ENCODE measurements around the gene STXBP5. TPM values are rescaled to one million over a fixed set of nuclear protein-coding genes. Genes with fewer than 3 reads are reported as not detected.

STXBP5 gene
- total RNA-seq, 1 experiment from 2014 or later, result 11.6 TPM

- Mint-ChIP-seq H3K27me3 (ENCODE audit: low read depth) (no peaks in the 10 kb centered on the region), H3K36me3 (ENCODE audit: insufficient read depth in 1 of 3, low read depth in 3 of 3) (no peaks in the 10 kb centered on the region), H3K4me1 (peaks cover 9 to 10% of the 10 kb centered on the region in 2 experiments; a peak in 3 of 4 replicates), H3K9me3 (no peaks in the 10 kb centered on the region), H3K4me3 (no peak overlapping the region), H3K27ac (no peak overlapping the region)
- no peaks in the 10 kb centered on the region for H3K79me2 ChIP-seq (ENCODE audit: insufficient read depth, low read length)
- H3K4me2 ChIP-seq (ENCODE audit: insufficient read depth, insufficient read length, low read length), result no peak overlapping the region
- H4K91ac ChIP-seq (ENCODE audit: insufficient read length, low read depth, low read length), result no peak overlapping the region
- H3K56ac ChIP-seq (ENCODE audit: insufficient read length, low read depth, low read length), result no peak overlapping the region
- no peaks in the 10 kb centered on the region for H3K23me2 ChIP-seq (ENCODE audit: insufficient read length, low read depth, low read length, poor library complexity, severe bottlenecking)
- H2BK5ac ChIP-seq (ENCODE audit: insufficient read length, low read length), result no peak overlapping the region
- H3K4me1 ChIP-seq (ENCODE audit: insufficient read depth, low read length), result no peaks in the 10 kb centered on the region; the same call in 1 of the 2 replicates
- no peak overlapping the region for H3K18ac ChIP-seq (ENCODE audit: insufficient read length, low read depth, low read length)
- H4K5ac ChIP-seq (ENCODE audit: insufficient read length, low read depth, low read length), result no peak overlapping the region
- H3K23ac ChIP-seq (ENCODE audit: insufficient read length, low read depth, low read length), result no peak overlapping the region
- H3T11ph ChIP-seq (ENCODE audit: low read length), result no peak overlapping the region
- no peaks in the 10 kb centered on the region for H3K79me1 ChIP-seq (ENCODE audit: insufficient read depth, low read depth, low read length, poor library complexity, severe bottlenecking)
- H2AK5ac ChIP-seq (ENCODE audit: insufficient read length, low read length), result no peak overlapping the region
- H2BK120ac ChIP-seq (ENCODE audit: low read depth, low read length, poor library complexity, severe bottlenecking), result no peak overlapping the region
- H4K8ac ChIP-seq (replicated peaks; ENCODE audit: insufficient read length, low read depth, low read length), result no peak overlapping the region
- H3K27me3 ChIP-seq (ENCODE audit: insufficient read depth, low read length), result no peaks in the 10 kb centered on the region
- no peak overlapping the region for H2BK20ac ChIP-seq (ENCODE audit: low read depth, low read length, poor library complexity, severe bottlenecking)
- no peaks in the 10 kb centered on the region for H3K9me3 ChIP-seq (ENCODE audit: control insufficient read depth, low read depth, low read length)
- H2BK12ac ChIP-seq (ENCODE audit: insufficient read length, low read depth, low read length), result no peak overlapping the region
- no peak overlapping the region for H2BK15ac ChIP-seq (ENCODE audit: low read depth, low read length)
- WGBS (ENCODE audit: extremely low coverage, insufficient read length, low lambda C conversion rate), result no CpG with 5 or more reads among the region's 3 CpGs
- no peak overlapping the region for H2AFZ ChIP-seq (ENCODE audit: low read length)
- H4K20me1 ChIP-seq (ENCODE audit: control insufficient read depth, insufficient read depth, insufficient read length), result no peaks in the 10 kb centered on the region
- no peak overlapping the region for H3K9ac ChIP-seq (ENCODE audit: extremely low read depth, insufficient read length, low read length)
- no peak overlapping the region for H3K27ac ChIP-seq (ENCODE audit: insufficient read length, low read depth, low read length)
- H3K14ac ChIP-seq (ENCODE audit: insufficient read depth, low read length), result no peak overlapping the region
- H3K4ac ChIP-seq (ENCODE audit: low read depth, low read length), result no peak overlapping the region
- no peak for DNase-seq
- no peak for TF ChIP-seq CTCF (conservative IDR thresholded peaks at IDR 0.05)
These were observed 24.4 kb upstream of the STXBP5 start for GRCh38 chr6:147179809-147180208.

All from H9 (cell line).